ENCODE results near the gene CLEC16A. TPM values are rescaled to one million over a fixed set of nuclear protein-coding genes. Genes with fewer than 3 reads are reported as not detected.

Gene CLEC16A
- total and polyA plus RNA-seq, 9 of the 15 experiments (the other 6 are each of a cell fraction or from before 2014, with no cell fraction given), result 1.00 to 22.3 (median 10.0) TPM

DNA sequence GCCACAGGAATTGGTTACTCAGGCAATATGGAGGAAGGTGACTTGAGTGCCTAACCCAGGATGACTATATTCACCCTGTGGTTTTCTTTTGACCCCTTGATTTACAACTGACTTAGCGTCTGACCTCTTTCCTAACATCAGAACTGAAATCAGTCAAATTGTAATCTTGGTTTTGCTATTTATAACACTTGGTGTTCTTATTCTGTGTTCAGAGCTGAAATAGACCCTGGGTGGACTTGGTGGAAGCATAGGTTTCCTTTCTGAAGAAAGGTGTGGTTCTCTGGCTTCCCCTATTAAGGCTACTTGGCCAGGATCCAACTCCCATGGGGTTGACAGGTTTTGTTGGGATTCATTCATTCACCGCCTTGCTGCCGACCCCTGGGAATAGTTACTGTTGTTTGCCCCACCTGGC lies 80.8 kb downstream of the CLEC16A start (continued):
- TF ChIP-seq, protein P1, sequence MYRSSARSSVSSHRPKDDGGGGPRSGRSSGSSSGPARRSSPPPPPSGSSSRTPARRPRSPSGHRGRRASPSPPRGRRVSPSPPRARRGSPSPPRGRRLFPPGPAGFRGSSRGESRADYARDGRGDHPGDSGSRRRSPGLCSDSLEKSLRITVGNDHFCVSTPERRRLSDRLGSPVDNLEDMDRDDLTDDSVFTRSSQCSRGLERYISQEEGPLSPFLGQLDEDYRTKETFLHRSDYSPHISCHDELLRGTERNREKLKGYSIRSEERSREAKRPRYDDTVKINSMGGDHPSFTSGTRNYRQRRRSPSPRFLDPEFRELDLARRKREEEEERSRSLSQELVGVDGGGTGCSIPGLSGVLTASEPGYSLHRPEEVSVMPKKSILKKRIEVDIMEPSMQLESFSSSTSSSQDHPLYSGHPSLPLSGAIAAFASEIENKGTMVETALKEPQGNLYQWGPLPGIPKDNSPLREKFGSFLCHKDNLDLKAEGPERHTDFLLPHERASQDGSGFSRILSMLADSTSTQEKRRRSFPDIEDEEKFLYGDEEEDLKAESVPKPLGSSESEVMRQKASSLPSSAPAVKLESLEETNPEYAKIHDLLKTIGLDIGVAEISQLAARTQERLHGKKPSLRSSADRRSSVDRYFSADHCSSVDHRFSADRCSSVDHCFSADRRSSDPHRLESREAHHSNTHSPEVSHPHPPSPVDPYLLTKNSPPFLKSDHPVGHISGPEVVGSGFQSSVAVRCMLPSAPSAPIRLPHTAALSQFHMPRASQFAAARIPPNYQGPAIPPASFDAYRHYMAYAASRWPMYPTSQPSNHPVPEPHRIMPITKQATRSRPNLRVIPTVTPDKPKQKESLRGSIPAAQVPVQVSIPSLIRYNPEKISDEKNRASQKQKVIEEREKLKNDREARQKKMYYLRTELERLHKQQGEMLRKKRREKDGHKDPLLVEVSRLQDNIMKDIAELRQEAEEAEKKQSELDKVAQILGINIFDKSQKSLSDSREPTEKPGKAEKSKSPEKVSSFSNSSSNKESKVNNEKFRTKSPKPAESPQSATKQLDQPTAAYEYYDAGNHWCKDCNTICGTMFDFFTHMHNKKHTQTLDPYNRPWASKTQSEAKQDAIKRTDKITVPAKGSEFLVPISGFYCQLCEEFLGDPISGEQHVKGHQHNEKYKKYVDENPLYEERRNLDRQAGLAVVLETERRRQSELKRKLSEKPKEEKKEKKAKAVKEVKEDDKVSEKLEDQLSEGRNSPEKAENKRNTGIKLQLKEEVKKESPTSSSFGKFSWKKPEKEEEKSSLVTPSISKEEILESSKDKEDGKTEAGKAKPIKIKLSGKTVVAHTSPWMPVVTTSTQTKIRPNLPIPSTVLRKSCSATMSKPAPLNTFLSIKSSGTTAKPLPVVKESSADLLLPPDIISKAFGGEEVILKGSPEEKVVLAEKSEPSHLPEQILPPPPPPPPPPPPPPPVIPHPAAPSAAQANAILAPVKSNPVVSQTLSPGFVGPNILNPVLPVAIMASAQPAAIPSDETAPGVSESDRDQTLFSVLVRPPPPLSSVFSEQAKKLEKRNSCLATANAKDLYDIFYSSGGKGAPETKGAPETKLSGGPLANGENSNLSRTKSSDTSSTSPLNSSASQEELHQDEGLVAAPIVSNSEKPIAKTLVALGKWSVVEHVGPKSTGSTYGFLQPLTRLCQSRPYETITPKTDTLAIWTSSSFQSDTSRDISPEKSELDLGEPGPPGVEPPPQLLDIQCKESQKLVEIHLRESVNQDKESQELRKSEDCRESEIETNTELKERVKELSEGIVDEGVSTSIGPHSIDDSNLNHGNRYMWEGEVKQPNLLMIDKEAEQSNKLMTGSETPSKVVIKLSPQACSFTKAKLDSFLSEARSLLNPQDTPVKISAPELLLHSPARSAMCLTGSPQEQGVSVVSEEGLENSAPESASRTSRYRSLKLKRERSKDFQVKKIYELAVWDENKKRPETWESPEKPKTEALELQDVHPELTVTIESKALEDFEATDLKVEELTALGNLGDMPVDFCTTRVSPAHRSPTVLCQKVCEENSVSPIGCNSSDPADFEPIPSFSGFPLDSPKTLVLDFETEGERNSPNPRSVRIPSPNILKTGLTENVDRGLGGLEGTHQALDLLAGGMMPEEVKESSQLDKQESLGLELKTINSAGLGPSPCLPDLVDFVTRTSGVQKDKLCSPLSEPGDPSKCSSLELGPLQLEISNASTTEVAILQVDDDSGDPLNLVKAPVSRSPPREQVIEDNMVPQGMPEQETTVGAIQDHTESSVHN (IDR thresholded peaks at IDR 0.05; ENCODE audit: borderline replicate concordance in 1 of 2, low read depth in 1 of 2), result no peak
- TF ChIP-seq ZBED1 (IDR thresholded peaks at IDR 0.05), result no peak

DNA sequence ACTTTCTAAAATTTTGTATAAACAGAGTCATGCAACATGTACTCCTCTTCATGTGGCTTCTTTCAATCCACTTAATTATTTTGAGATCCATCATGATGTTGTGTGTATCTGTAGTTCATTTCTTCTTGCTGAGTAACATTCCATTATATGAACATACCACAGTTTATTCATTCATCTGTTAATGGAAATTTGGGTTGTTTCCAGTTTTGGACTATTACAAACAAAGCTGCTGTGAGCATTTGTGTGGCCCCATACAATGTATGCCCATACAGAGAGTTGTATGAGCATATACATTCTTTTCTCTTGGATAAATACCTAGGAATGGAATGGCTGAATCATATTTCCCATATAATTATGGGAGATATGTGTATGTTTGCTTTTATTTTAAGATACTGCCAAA lies 85.6 kb downstream of the CLEC16A start:
- H3K4me3 ChIP-seq, result no peak overlapping the region
- intact Hi-C loops (cut with micrococcal nuclease) (no loop called here), in situ Hi-C loops (cut with MboI) (no loop called here)
- no peak for FAIRE-seq
- no peaks in the 10 kb centered on the region; the same call in 1 of the 2 replicates for H4K20me1 ChIP-seq (replicated peaks; ENCODE audit: control insufficient read depth, insufficient read depth, low read length)
- TF ChIP-seq FOXA1 (IDR thresholded peaks at IDR 0.05; ENCODE audit: borderline replicate concordance) (no peak), ADNP (tag; IDR thresholded peaks at IDR 0.05) (no peak), NR2F6 (CRISPR knock-in tag; IDR thresholded peaks at IDR 0.05) (no peak), MYC (IDR thresholded peaks at IDR 0.05; ENCODE audit: low read depth, low read length) (no peak), MYC (CRISPR knock-in tag; IDR thresholded peaks at IDR 0.05; ENCODE audit: borderline replicate concordance, low read depth) (no peak)
- DNase-seq (ENCODE audit: extremely low read depth in 1 of 4, low spot score in 3 of 4), result no peak
- no peak overlapping the region for H3K27ac ChIP-seq (ENCODE audit: extremely low read depth, low read depth, low read length)
- H2AFZ ChIP-seq (ENCODE audit: low read depth, low read length), result no peak overlapping the region
- peaks cover 10 to 15% of the 10 kb centered on the region in 2 experiments for H3K4me1 ChIP-seq (replicated peaks in 1 of 2; ENCODE audit: control insufficient read depth in 2 of 2, insufficient read depth in 2 of 2, low read length in 2 of 2)
- peaks cover 30% of the 10 kb centered on the region; the same call in 2 of the 3 replicates for H3K36me3 ChIP-seq (ENCODE audit: control insufficient read depth, insufficient read depth, low read length)
- no peak overlapping the region for H3K4me2 ChIP-seq (ENCODE audit: insufficient read depth, low read length)
- H3K79me2 ChIP-seq (ENCODE audit: control insufficient read depth, insufficient read depth, low read length), result no peaks in the 10 kb centered on the region
- ChIA-PET POLR2A (interaction anchor here (0.7 to 1.1 kb wide), 2 partner anchors 12 to 14 kb away, joined by 3 to 4 read pairs; no protein-coding TSS in a partner anchor), CTCF (ENCODE audit: low intra/inter-chr PET ratio) (no interaction called here)
- no peak overlapping the region for H3K9ac ChIP-seq (ENCODE audit: insufficient read depth in 1 of 2, low read depth in 2 of 2, low read length in 2 of 2)
- BruUV-seq (replicated peaks), result no TSS peak
- no peaks in the 10 kb centered on the region for H3K9me3 ChIP-seq (replicated peaks; ENCODE audit: control insufficient read depth, insufficient read depth, low read depth, low read length)
- no peaks in the 10 kb centered on the region for H3K27me3 ChIP-seq (ENCODE audit: control insufficient read depth in 2 of 2, insufficient read depth in 2 of 2, low read length in 2 of 2)
- no peak for ATAC-seq
- no peaks in the 10 kb centered on the region for H3K9me1 ChIP-seq (ENCODE audit: control insufficient read depth, insufficient read depth, low read length)

All from K562 (cell line).